Activated CD4-positive, alpha-beta T cell treated with anti-CD3 and anti-CD28 coated beads, Interleukin-2, amount 50 U/mL, for 48 hours (primary cell): ENCODE results near the gene METTL1.
A peak's percentile ranks its signal among the peaks of the same experiment; 100 is the strongest.

Experiments
- DNase-seq, 2 experiments: peaks; one replicate each; pipeline ENCODE4 v3.0.0-alpha.2; 2020

METTL1 gene

DNA sequence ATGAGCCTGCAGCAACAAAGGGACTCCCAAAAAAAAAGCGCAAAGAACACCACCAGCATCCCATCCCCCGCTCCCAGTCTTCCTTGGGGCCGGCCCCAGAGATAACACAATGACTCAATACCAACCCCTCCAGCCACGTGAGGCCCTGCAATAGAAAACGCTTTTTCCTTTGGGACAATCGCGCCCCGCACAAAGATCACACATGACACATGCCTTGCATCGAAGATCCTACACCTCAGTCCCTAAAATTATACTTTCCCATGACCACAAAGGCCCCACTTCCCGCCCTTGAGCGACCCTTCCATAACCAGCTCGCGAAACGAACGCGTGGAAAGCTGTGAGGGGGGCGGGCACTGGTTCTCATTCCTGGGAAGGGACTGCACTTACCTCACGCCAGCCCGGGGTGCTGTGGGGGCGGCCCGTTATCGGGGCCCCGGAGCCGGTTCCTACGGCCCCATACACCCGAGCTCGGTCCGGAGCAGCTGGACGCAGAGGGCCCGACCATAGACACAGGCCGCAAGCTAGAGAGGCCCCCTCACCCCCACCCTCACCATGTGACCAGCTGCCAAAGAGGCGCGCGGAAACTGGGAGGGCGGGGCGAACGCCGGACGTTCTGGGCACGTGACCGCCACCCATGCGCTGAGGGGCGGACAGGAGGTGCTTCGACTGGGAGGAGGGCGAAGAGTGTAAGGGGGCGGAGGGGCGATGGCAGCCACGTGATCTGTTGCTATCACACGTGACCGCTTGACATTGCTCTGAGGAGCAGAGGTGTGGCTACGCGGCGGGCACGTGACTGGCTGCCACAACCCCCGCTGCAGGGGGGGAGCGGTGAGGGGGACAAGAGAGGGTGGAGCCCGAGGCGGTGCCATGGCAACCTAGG, 19.9 kb downstream of the METTL1 start, which contains the start of gene CDK4:
CDK4 (minus strand) TSS at position 523 of the 880 bp plus-strand sequence. CDS start 593 bp downstream, outside the sequence.
- DNase-seq: peak; percentile 98 to 99

DNA sequence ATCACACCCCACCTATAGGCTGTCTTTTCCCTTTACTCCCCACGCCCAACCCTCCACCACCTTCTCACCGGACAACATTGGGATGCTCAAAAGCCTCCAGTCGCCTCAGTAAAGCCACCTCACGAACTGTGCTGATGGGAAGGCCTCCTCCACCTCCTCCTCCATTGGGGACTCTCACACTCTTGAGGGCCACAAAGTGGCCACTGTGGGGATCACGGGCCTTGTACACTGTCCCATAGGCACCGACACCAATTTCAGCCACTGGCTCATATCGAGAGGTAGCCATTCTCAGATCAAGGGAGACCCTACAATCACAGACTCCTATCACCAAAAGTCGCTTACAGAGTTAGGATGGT, 20.5 kb downstream of the METTL1 start:
- no peak for DNase-seq

DNA sequence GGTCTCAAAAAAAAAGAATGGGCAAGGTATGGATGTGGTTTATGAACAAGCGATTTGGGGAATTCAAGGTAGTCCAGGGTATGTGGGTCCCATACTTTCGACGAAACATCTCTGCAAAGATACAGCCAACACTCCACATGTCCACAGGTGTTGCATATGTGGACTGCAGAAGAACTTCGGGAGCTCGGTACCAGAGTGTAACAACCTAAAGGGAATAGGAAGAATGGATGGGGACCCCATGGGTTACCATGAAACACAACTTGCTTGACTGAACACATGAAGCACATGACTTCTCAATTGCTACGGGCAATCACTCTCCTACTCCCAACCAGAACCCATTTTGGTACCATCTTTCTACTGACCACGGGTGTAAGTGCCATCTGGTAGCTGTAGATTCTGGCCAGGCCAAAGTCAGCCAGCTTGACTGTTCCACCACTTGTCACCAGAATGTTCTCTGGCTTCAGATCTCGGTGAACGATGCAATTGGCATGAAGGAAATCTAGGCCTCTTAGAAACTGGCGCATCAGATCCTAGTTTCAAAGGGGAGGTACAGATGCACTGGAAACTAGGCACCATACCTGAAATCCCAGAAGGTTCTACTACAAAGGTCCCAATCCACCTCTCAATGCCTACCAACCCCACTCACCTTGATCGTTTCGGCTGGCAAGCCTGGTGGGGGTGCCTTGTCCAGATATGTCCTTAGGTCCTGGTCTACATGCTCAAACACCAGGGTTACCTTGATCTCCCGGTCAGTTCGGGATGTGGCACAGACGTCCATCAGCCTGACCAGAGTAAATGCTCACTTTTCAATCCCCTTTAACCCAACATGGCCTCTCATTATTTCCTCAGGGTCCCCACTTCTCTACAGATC, 21.1 kb downstream of the METTL1 start:
- no peak for DNase-seq

DNA sequence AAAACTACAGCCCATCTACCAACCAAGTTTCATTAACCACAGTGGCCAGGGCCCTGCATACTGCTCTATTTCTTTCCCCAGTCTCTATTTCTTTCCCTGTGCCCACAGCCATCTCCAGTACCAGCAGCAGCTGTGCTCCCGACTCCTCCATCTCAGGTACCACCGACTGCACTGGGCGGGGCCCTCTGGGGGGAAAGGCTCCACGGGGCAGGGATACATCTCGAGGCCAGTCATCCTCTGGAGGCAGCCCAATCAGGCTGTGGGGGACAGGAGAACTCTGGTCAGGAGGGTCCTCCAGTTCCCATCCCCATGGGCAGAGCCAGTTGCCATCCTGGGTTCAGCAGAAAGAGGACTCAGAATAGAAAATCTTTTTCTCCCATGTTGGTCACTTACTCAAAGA, 22.8 kb downstream of the METTL1 start:
- no peak for DNase-seq

- no peak for DNase-seq
Measured at GRCh38 chr12:57746025-57746424, 25.9 kb downstream of the METTL1 start.

DNA sequence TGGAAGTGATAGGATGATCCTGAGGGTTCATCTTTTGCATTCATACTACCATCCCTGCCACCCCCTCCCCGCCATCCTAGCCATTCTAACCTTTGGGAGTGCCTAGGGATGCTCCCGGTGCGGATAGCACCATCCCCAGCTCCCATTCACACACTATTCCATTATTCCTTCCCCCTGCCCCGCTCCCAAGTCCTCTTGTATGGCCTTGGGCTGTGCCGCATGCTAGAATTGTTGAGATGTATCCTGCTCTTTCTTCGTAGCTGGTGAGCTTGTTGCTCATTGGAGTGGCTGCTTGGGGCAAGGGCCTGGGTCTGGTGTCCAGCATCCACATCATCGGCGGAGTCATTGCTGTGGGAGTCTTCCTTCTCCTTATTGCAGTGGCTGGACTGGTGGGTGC, 26.4 kb downstream of the METTL1 start:
- DNase-seq: peak in 1 of 2 experiments; percentile 25

GRCh38 chr12:57744777-57745484, 27.0 kb downstream of the METTL1 start, which contains the start of gene TSPAN31:
TSPAN31 (plus strand) TSS chr12:57745039; CDS start chr12:57745155, 116 bp downstream.
- DNase-seq: peak; percentile 95 to 96

- DNase-seq: peak; percentile 80 to 82
Measured at GRCh38 chr12:57744194-57744776, 27.6 kb downstream of the METTL1 start.

GRCh38 chr12:57743769-57744168, 28.1 kb downstream of the METTL1 start:
- DNase-seq: no peak

- DNase-seq: peak; percentile 81 to 83
Measured at GRCh38 chr12:57741844-57742738, 29.8 kb downstream of the METTL1 start.

DNA sequence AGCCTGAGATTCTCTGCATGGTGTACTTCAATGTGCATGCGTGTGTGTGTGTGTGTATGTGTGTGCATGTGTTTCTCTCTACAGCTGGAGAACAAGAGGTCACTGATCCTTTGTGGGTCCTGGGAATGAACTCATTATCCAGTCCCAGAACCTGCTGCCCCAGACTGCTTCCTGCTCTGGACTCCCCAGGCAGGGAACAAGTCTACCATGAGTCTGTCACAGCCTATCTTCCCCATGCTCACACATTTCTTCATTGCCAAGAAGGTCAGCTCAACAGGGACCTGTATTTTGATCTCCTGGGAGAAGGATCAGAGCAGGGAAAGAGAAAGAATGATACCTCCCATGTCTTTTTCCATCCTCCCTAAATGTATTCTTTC, 30.5 kb downstream of the METTL1 start:
- DNase-seq: no peak

DNA sequence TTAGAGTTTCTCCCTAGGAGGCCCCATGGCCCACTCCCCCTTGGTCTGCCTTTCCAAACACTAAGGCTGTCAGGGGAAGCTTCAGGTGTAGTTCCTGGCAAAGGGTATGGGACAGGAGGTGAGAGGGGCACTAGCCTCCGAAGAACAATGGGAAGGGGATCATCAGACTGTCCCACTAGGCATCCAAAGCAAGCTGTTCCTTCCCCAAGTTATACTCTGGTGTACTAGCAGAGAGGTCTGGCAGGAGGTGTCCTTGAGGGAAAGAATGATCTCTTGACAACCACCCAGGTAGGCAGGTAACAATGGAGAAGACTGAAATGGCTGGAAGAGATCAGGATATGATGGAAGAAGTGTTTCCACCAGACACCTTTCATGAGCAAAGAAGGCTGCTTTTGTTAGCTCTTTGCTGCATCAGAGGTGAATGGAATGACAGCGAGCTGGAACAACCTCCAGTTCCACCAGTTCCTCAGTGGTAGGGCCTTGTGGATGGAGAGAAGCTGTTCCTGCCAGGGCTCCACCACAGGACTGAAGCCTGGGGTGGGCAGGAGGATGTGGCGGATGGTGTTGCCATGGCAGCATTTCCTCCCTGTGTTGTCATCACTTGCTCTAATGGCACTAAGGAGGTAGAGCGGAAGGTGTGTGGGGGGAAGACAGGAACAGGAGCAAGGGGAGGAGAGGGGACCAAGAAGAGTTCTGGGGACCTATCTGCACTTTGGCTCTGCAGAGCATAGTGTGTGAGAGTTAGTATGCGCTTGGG, 31.1 kb downstream of the METTL1 start:
- peak; percentile 71 to 80 for DNase-seq

GRCh38 chr12:57739914-57740538, 31.9 kb downstream of the METTL1 start:
- DNase-seq: no peak

DNA sequence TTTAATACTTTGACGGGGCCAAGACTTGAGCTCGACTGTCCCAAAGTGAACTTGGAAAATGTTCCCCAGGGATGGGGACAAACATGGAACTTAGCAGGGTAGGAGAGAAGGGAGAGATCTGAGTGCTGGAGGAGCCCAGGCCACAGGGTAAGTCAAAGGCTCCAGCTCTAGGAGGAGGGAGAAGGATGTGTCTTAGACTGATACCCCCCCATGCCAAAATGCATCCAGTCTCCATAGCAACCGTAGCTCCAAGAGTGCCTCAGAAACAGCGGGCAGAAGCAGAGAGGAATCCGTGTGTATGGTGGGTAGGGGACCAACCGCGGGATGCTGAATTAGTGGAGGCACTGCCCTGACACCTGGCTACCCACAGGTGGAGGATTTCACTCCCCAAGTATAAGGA, 32.5 kb downstream of the METTL1 start:
- DNase-seq: no peak

DNA sequence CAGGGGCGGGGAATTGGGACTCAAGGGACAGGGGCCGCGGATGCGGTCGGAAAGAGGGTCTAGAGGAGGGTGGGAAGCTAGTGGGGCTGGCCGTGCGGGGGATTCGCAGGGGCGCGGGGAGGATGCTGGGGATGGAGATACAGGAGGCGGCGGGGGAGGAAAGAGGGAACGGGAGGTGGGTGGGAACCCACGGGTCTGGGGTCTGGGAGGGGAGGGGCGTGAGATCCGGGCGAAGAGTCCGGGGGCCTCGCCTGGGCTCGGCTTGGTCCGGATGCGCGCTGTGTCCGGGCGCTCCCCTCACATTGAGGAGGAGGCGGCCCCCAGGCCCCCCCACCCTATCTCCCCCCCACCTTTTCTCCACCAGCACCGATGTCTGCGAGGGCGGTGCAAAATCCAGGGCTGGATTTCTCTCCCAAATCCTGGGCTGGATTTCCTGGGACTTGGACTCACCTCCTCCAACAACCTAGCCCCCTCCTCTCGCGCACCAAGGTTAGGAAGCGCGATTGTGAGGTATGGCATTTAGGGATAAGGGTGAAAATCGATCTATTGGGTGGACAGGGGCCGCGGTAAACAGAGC, 33.2 kb downstream of the METTL1 start, which contains the start of gene AGAP2:
AGAP2 (minus strand) TSS at position 82 of the 577 bp plus-strand sequence. CDS start 496 bp downstream, outside the sequence.
- no peak for DNase-seq

- DNase-seq: no peak
Measured at GRCh38 chr12:57737467-57738460, 34.1 kb downstream of the METTL1 start.

- no peak for DNase-seq
Measured at GRCh38 chr12:57736741-57737466, 35.0 kb downstream of the METTL1 start.
